Lung microvascular endothelial cell (primary cell): Measurements from ENCODE around the gene ACAN. TPM values are rescaled to one million over a fixed set of nuclear protein-coding genes. Genes with fewer than 3 reads are reported as not detected.

Experiments
- DNase-seq, 2 donors: peaks; one replicate each; pipeline versions ENCODE4 v3.0.0 to v3.0.0-alpha.2; 2010; ENCODE audit warnings: low read depth in 2 of 2
- total RNA-seq: library from RNA; depleted of rRNA; stranded (reverse); fragments of >200 nt; gene quantifications from 2 replicates; pipeline ENCODE4 v1.2.1, GENCODE V29; 2014

The ACAN gene
- total RNA-seq, 1 donor from 2014 or later: not detected

DNA sequence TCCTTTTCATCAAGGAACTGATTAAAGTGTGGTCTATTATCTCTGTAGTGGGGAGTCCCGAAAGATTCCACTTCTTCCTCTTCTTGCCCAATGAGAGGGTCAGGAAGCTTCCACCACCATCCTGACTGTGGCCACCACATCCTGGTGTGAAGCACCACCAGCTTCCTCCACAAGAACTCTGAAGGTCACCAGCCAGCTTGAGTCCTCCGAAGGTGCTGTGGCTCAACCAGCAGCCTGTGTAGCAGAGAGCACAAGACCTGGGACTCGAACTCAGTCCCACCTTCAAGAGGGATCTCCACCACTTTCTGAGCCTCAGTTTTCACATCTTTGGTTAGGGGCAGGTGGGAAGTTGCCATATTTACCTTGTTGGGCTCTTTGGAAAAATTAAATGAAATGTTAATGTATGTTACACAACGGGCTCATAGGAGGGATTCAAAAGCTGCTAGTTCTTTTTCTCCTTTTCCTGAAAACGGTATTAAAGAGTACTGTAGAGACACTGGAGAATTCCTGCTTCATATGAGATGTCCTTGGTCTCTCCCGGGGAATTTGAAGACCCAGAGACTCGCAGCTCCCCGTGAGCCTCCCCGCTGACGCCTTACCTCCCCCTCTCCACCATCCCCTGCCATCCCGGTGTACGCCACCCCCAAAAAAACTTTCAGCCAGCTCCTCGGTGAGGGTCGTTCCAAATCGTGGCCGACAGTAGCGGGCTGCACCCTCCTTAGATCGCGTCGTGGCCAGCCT lies 816 bp upstream of the ACAN start:
- no peak for DNase-seq

GRCh38 chr15:88802991-88803240 lies 320 bp upstream of the ACAN start:
- no peak for DNase-seq

DNA sequence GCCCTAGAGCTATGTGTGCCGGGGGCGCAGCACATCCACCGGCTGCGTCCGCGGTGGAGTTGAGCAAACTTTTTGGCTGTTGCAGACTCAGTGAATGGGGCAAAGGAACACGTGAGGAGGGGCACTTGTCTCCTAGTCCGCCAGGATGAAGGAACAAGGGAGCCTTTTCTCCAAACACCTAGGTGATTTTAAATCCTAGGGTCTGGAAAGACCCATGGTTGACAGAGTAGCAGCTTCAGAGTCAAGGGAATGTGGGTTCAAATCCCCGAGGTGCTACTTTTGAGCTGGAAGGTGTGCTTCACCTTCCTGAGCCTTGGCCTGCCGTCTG lies 648 bp downstream of the ACAN start:
- DNase-seq: no peak

GRCh38 chr15:88804257-88804656 lies 1.0 kb downstream of the ACAN start:
- no peak for DNase-seq

- DNase-seq: no peak
Measured at GRCh38 chr15:88805031-88805780, 2.0 kb downstream of the ACAN start.

GRCh38 chr15:88810446-88810845 lies 7.2 kb downstream of the ACAN start:
- DNase-seq: no peak

DNA sequence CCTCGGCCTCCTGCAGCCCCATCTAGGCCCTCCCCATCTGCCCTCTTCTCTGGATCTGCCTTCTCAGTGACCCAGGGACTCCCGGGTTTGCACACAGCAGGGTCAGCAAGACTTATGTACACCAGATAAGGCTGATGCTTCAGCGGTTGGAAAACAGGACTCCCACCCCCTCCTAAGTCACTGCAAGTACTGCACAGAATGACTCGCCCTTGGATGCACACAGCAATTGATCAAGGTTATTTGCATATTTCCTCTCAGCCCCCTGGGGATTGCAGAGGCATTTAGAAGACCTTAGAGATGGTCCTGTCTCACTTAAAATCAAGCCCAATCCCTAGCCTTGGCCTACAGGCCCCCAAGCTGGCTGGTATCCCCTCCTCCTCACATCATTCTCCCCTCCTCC lies 8.9 kb downstream of the ACAN start:
- DNase-seq: no peak

DNA sequence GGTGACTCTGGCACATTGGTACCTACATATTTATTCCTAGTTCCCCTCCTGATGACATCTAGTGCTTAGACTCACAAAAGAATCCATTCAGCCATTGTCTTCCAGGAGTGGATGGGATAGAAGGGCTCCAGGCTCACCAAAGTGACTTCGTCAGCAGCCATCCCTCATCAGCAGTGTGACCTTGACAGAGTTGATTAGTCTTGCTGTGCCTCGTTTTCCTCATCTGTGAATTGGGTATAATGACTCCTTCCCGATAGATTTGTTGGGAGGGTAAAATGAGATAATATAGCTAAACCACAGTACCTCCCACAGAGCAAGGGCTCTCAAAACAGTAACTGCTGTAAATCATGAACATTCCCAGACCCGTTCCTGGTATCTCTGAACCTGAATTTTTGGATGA lies 10.7 kb downstream of the ACAN start:
- DNase-seq: no peak

GRCh38 chr15:88814393-88814792 lies 11.2 kb downstream of the ACAN start:
- DNase-seq: no peak

GRCh38 chr15:88818920-88819319 lies 15.7 kb downstream of the ACAN start:
- DNase-seq: no peak

DNA sequence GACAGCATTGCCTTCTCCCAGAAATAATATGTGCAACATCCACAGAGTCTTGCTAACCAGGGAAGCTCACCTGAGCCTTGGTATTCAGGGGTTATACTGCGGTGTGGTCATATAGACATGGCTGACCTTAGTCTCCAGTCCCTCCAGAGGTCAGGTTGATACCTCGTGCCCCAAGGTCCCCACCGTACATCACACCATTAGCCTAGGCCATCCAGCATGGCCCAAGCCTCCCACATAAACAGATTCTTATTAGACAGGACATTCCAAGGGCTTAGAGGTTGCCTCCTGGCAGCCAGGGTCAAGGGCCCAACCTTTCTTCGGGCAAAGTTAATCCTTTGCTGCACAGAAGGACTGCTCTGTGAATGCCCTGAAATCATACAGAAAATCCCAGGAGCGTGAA lies 18.8 kb downstream of the ACAN start:
- no peak for DNase-seq

DNA sequence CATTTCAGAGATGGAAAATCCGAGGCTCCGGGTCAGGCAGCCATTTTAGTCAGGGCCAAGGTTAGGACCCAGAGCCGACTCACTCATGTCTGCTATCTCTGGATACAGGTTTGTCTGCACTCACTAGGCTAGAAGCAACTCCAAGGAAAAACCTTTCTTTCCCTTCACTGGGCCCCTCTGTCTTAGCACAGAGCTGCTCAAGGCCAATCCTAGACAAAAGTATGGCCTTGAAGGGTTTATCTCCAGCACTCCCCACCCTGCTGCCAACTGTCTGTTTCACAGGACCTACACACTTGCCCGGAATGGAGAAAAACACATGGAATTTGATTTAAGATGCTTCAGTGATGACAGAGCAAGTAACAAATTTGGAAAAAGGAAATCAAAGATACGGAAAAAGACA lies 25.6 kb downstream of the ACAN start:
- no peak for DNase-seq

DNA sequence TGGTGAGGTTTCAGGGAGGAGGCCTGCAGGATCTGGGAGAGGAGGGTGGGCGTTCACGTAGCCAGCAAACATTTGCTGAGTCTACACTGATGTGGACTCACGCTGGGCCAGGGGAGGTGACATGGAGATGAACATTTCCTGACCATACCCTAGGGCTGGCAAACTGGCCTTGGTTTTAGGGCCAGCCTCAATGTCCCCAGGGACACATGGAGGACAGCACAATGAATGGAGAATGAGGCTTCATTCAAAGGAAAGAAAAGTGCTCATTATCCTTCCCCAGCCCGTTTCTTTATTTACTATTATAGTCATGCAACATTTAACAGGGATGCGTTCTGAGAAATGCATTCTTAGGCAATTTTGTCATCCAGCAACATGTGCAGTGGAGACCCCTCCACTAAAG lies 26.8 kb downstream of the ACAN start:
- DNase-seq: no peak

DNA sequence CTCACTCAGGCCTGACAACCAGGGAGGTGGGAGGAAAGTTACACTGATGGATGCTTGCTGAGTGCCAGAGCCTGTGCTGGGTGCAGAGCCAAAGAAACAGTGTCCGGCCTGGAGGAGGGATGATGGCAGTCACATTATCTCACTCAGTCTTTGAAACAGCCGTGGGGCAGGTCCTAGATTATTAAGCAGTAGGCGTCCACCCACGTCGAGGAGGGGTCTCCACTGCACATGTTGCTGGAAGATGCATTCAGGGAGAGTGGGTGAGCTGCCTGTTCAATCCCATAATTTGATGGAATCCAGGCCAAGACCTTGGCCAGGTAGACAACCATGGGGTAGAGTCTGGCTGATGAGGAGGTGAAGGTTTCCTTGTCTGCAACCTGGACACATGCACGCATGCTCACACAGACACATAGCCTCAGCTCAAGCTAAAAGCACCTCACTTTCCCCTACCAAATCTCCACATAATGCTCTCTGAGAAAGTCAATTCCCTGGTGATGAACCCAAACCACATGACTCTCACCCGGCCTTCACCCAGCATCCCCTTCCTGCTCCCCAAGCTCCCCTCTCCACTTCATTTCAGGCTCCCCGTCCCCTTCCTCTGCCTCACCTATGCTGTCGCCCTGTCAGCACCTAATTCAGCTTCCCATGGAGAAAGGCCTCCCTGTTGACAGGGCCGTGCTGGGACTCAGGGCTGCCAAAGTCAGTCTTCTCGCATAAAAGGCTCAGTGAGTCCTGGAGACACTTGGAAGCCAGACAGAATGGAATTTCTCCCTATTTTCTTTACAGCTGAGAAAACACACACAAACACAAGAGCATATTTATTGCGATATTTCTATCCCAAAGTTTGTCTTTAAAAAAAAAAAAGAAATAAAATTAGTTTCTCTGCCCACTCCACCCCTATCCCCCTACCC lies 29.8 kb downstream of the ACAN start:
- DNase-seq: no peak

DNA sequence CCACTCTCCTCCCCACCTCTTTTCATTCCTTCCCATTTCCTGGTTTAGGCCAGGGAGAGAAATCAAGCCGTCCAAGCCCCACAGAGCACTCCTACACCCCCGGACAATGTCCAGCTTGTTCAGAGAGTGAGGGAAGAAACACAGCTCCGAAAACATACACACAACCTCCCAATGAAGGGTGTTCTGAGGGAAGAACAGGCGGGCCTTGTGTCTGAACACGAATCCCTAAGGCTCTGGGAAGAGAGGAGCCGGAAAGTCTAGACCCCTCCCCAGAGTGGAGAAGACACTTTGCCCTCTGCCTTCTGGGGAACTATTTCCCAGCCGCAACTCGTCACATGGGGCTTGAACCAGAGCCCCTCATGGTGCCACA lies 30.5 kb downstream of the ACAN start:
- no peak for DNase-seq

GRCh38 chr15:88834211-88834812 lies 31.1 kb downstream of the ACAN start:
- peak; percentile 32 to 42 for DNase-seq

GRCh38 chr15:88835119-88835518 lies 31.9 kb downstream of the ACAN start:
- DNase-seq: no peak

- DNase-seq: peak in 1 of 2 donors; percentile 6
Measured at GRCh38 chr15:88835646-88836045, 32.4 kb downstream of the ACAN start.

GRCh38 chr15:88838667-88839066 lies 35.4 kb downstream of the ACAN start:
- no peak for DNase-seq

GRCh38 chr15:88839146-88839545 lies 35.9 kb downstream of the ACAN start:
- no peak for DNase-seq

GRCh38 chr15:88839961-88840360 lies 36.7 kb downstream of the ACAN start:
- no peak for DNase-seq

DNA sequence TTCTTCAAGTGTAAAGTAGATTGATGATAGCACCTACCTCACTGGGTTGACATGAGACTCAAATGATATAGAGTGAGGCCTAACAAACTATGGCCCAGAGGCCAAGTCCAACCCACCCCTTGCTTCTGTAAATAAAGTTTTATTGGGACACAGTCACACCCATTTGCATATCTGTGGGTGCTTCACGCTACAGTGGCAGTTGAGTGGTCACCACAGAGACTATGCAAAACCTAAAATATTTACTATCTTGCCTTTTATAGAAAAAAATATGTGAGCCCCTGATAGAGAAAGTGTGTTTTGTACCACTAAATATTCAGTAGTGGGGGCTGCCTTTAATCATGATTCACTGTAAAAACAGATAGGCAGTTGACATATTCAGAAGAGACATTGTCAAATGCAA lies 38.0 kb downstream of the ACAN start:
- no peak for DNase-seq
